Activated CD8-positive, alpha-beta memory T cell treated with anti-CD3 and anti-CD28 coated beads, Interleukin-2, amount 50 U/mL, for 24 hours (primary cell): ENCODE data around the gene CDC42BPG.

ENCODE experiments used
- DNase-seq: peaks from one replicate; pipeline ENCODE4 v3.0.0-alpha.2; 2020; ENCODE audit errors: extremely low read depth

CDC42BPG gene

DNA sequence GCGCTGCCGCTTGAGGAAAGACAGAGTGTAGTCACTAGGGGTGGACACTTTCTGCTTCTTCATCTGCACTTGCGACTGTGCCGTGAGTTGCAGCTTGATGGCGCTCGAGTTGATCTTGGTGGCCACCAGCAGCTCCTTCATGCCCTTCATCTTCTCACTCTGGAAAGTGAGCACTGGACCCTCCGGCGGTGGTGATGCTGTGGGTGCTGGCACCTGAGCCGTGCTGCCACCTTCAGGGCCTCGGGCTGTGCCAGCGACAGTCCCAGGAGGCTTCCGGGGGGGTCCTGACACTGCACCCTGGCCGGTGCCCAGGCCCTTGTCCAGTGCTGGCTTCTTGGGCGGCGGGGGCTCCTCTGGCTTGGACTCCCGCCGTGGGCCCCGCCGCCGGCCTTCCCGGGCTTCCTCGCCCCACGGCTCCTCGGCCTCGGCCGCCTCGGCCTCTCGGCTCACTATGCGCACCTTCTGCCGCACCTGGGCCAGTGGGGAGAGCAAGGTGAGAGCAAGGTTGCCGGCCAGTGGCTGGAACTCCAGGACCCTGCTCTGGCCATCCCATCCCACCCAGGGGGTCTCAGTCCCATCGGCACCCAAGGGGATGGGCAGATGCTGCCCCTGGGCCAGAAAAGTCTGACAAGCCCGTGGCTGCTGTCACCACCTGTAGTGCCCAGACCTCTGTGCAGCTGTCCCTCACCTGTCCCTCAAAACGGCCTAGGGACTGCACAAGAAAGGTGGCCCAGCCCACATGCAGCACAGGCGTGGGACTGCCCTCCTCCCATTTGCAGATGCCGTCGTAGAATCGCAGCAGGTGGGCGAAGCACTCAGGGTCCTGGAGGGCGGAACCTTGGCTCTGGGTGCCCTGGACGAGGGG lies 39.9 kb downstream of the CDC42BPG start:
- no peak for DNase-seq

DNA sequence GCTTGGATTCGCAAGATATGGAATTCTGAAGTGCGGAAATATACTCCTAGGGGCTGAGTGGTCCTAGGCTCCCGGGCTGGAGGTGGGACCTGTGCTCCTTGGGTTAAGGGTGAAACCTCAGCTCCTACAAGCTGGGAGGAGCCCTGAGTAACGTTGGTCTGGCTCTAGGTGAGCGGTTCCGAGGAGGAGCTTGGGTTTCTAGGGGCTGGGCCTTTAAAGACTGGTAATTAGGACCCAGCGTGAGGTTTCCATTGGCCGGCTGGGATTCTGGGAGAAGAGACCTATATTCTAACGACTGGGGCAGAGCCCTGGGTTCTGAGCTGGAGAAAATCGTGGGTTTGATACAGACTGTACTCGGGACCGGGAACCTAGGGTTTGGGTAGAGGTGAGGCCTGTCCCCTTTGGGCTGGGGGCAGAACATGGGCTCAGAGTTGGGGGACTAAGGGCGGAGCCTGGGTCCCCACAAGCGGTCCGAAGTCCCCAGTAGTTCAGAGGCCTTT lies 40.6 kb downstream of the CDC42BPG start:
- no peak for DNase-seq

DNA sequence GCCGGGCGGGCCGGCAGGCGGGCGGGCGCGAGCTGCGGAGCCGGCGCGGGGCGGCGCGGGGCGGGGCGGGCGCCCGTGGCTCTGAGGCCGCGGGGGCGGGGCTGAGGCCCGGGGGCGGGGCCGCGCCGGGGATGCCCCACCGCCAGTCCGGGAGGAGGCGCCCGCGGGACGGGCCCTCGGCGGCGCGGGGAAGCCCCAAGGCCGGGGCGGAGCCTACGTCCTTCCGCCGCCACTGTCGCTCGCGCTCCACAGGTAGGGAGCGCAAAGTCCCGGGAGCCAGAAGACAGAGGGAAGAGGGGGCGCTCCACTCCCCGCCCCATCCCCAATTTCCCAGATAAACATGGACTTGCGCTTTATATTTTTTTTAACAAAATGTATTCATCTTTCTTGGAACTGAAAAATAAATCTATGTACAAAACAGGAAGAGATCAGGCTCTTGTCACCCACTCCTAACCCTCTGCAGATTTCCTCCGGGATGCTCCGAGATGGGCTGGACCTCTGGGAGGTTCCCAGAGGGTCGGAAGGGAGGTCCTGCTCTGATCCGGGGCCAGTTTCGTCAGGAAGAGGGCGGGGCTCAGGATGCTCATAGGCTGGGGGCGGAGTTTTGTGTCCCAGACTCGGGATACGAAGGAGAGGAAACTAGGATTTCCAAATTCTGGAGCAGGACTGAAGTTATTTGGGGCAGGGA lies 41.2 kb downstream of the CDC42BPG start, which contains the start of gene MAP4K2:
TSS of gene MAP4K2 (minus strand) at position 57 of the 688 bp plus-strand sequence. CDS start 65 bp downstream, outside the sequence.
- DNase-seq, result peak; percentile 37

DNA sequence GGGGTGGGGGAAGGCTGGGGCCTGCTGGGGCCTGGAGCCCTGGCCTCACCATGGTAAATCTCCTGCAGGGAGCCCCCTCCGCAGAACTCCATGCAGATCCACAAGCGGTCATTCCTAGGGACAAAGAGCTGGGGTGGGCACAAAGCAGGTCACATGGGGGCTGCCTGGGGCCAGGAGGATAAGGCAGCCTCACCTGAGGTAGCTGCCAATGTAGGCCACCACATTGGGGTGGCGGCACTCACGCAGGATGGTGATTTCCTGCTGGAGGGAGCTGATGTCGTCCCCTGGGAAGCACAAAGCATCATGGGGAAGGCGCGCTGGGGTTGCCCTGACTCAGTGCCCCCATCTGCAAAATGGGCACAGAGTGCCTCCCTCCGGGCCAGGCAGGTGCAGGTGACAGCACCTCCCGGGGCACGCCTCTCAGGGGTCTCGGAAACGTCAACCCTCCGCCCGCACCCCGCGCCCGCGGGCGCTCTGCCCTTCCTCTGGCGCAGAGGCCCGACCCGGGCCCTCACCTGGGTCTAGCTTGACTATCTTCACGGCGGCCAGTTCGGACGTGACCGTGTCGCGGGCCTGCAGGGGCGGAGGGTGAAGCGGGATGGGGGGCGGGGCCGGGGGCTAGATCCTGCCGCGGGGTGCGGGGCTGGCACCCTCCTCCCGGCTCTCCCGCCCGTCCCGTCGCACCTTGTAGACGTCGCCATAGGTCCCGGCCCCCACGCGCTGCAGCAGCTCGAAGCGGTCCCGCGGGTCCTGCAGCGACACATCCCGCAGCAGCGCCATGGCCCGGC lies 41.9 kb downstream of the CDC42BPG start:
- DNase-seq, result no peak

DNA sequence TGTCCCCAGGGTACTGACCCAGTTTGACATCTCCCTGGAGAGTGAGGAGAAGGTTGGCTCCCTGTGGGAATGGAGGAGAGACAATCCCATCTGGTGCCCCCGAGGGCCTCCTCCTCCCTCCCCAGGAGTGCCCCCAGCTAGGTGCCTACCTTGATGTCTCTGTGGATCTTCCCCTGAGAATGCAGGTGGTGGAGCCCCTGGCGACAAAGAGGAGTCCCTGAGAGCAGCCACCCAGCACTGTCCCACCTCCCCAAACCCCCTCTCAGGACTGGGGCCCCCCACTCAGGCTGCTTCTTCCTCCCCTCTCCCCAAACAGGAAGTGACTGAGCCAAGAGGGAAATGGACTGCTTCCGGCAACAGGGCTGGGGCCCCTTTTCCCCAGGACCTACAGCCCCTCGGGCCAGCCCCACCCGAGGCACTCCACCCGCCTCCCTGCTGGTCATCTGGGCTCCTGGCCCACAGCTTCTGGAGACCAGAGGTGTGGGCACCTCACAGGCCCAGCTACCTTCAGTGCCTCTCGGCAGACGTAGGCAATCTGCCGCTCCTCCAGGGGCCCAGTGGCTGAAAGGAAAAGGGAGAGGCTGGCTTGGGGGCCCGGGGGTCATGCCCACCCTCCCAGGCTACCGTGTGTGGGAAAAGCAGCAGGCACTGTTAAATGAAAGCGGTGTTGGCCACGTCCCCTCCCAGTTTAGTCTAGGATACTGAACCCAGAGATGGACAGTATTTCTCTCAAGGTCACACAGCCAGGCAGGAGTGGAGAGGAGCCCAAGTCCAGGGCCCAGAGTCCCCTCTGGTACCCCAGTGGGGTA lies 42.7 kb downstream of the CDC42BPG start:
- DNase-seq, result no peak

DNA sequence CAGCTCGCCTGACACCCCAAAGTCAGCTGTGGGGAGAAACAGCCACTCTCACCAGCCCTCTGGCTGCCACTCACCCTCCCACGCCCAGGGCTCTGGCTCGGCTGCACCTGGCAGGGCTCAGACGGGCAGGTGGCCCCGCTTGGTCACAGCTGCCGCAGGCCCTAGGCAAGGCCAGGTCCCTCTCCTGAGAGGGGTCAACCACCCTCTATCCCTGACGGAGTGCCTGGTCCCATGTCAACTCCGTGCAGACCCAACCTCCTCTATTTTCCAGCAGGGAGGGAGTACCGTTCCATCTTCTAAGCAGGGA lies 43.3 kb downstream of the CDC42BPG start:
- no peak for DNase-seq

DNA sequence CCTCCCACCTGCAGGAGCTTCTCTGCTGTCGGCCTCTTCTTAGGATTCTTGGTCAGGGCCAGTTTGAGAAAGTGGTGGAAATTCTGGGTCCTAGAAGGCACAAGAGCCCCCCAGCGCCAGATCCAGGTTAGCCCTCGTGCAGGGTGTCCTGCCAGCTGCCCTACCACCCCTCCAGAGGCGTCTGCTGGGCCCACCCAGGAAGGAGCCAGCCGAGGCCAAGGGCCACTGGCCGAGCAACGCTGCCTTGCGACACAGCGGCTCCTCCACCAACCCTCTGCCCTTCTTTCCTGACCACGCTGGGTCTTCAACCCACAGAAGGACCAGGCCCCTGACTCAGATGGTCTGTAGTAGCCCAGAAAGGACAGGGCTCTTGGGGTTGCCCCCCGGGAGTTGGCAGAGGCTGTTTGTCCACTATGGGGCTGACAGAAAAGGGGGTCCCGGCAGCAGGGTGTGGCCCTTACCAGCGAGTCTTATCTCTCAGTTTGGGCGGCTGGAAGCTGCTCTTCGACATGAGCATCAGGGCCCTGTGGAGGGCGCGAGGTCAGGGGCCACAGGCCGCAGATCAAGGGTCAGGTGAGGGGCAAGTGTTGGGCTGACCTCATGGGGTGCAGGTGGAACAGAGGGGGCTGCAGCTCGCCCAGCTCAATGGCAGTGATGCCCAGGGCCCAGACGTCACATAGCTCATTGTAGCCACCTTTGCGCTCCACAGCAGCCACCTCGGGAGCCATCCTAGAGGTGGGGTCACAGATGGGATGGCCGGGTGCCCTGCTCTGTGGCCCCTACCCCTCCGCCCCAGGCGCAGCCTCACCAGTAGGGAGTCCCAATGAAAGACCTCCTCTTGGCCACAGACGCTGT lies 43.9 kb downstream of the CDC42BPG start:
- no peak for DNase-seq

DNA sequence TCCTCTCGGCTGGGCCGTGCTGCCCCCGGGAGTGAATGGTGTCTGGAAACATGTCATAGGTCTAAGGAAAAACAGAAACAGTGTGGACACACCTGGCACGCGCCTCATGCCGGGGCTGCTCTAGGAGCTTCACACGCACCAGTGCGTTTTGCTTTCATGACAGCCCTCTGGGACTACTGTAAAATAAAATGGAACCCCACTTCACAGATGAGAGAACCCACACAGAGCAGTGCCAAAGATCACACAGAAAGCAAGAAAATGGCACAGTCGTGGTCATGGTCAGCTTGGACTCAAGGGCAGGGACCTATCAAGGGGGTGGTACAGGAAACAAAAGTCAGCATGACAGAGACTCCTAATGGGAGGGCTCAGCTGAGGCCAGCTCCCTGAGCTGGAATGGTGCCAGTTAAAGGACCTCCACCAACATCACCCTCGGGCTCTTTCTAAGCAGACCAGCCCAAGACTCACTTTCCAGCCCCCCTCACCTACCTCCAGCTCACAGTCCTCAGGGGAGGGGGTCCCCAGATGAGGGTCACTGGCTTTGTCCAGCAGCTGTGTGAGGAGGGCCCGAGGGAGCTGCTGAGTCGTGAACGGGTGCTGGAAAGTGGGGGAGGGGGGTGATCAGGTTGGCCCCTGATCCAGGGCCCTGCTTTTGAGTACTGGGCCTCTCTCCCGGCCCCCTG lies 44.7 kb downstream of the CDC42BPG start:
- no peak for DNase-seq

DNA sequence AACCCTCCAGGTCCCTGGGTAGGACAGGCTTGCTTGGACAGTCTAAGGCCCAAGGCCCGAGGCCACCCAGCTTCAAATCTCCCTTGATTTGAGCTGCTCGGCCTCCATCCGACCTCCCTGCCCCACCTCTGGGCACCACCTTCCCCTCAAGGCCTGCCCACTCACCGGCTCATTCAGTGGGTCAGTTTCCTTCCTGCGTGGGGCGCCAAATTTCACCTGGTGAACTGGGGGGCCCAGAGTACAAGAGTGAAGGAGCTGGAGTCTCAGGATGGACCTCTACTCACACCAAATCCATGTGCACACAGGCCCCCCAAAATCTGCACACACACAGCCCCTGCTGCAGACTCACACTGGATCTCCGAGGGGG lies 45.2 kb downstream of the CDC42BPG start:
- no peak for DNase-seq

DNA sequence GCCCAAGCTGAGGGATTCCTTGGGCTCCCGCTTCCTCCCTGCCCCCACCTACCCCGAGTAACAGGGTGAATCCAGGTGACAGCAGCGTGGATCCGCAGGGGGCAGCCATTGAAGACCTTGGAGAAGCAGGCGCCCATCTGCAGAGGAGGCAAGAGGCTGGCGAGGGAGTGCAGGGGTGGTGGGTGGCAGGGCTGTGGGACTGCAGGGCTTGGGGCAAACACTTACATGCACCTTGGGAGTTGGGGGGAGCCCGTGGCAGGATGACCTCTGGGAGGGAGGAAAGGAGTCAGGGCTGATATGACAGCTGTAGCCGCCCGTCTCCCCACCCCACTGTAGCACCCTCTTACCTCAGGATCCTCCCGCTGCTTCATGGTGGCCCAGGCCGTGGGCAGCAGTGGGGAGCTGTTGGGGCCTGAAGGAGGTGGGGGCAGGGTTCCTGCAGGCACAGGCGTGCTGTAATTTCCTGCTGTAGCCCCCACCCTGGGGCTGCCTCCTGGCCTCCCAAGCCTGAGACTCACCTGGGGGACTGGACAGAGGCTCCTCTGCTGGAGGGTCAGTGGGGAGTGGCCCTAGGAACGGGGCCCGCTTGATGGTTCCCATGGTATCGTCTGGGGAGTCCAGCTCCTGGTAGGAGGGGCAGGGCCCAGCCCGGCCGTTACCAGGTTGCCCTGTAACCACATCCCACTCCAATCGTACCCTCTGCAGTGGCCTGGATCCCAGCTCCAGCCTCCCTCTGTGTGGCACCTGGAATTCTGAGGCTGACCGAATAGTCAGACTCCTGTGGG lies 47.5 kb downstream of the CDC42BPG start:
- no peak for DNase-seq

DNA sequence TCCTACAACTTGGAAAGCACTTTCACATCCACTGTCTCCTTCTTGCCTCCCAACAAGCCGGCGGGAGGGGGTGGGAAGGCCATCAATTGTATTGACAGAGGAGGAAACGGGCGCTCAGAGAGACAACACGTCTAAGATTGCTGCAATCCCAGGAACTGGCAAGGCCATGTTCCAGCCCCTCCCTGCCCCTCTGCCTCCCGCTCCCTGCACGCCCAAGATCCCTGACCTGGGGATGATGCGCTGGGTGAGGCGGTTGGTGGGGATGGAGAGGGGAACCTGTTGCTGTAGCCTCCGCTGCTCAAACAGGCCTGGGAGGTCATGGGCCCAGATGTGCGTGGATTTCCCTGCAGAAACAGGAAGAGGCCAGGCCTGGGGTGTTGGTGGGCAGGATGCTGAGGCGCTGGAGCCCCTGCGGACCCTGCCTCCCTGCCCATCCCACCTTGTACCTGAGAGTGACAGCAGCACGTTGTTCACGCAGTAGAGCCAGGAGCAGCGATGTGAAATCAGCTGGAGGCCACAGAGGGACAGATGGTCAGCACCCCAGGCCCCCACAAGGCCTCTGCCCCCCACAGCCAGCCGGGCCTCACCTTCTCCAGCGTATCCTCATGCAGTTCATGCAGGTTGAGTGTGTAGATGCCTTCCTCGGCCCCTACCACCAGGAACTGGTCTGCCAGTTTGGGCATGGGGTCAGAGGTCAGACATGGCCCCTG lies 48.3 kb downstream of the CDC42BPG start:
- DNase-seq, result no peak

DNA sequence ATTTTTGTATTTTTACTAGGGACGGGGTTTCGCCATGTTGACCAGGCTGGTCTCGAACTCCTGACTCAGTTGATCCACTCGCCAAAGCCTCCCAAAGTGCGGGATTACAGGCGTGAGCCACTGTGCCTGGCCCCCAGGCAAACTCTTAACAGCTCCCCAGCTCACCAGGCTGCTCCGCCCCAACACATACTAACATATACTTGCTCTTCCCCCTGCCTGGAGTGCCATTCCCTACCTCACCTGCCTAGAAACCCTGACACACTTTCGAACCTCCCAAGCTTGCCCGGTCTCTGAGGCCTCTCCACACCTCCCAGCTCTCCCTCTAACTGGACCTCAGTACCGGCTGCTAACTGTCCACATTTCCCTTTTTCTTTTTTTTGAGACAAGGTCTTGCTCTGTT lies 49.9 kb downstream of the CDC42BPG start:
- no peak for DNase-seq

DNA sequence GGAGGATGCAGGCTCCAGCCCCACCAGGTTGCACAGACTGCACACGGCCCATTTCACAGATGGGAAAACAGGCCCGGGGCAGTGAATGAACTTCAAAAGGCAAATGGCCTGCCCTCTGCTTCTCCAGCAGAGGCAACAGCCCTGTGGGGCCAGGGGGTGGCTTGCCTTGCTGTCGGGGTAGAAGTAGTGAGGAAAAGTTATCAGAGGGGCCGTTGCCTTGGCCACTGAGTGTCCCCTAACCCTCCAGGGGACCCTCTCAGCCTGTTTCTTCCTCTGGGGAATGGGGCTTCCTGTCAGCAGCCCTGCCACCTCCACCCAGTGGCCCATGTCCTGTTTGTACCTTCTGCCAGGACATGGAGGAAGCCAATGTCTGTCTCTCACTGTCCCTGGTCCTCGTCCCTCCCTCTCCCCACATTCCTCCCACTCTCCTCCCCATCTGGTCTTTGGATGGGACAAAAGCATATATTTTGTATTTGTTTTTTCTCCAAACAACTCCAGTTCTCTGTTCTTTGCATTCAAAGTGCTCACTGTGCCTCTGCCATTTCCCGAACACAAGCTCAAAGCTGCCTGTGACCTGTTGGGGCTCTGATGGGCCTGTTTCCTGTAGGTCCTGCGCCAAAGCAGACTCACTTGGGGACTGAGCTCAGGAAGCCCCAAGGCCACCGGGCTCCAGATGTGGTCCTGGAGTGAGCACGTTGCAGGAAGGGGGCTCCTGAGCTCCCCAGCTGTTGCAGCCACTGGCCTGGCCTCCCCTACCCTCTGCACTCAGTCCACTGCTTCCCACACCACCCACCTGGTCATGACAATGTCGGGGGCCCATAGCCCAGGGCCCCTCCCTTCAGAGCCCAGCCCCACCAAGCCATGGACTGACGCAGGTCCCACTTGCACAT lies 50.9 kb downstream of the CDC42BPG start:
- no peak for DNase-seq

DNA sequence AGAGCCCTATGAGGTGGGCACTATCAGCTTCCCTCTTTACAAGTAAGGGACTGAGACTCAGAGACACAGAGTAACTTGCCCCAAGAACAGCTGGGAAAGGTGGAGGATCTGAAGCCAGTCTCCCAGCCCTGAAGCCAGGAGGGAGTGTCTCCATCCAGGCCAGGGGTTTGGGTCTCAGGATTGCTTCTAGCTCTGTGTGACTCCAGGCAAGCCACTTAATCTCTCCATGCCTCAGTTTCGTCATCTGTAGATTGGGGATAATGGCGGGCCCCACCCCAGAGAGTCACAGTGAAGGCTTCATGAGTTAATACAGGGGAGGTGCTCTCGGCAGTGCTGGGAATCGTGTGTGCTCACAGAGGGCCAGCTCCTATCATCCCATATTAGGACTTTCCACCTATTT lies 52.0 kb downstream of the CDC42BPG start:
- no peak for DNase-seq

DNA sequence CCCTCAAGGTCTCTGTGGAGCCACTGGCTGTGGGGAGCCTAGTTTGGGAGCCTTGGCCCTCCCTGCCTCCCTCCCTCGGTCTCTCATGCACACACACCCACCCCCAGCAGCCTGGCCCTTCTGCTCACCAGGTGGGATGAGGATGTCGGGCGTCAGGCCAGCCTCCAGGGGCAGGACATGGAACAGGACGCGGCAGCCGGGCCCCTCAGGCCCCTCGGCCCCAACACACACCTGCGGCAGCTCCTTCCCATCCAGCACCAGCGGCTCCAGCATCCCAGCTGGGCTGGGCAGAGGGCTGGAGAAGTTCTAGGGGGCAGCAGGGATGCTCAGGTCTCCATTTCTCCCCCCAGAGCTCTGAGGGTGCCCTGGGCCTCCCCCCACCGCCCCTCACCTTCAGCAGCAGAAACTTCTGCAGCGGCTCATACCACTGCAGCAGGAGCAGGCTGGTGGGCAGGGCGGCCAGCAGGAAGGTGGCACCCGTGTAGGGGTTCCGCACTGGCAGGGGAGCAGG lies 52.6 kb downstream of the CDC42BPG start:
- no peak for DNase-seq

DNA sequence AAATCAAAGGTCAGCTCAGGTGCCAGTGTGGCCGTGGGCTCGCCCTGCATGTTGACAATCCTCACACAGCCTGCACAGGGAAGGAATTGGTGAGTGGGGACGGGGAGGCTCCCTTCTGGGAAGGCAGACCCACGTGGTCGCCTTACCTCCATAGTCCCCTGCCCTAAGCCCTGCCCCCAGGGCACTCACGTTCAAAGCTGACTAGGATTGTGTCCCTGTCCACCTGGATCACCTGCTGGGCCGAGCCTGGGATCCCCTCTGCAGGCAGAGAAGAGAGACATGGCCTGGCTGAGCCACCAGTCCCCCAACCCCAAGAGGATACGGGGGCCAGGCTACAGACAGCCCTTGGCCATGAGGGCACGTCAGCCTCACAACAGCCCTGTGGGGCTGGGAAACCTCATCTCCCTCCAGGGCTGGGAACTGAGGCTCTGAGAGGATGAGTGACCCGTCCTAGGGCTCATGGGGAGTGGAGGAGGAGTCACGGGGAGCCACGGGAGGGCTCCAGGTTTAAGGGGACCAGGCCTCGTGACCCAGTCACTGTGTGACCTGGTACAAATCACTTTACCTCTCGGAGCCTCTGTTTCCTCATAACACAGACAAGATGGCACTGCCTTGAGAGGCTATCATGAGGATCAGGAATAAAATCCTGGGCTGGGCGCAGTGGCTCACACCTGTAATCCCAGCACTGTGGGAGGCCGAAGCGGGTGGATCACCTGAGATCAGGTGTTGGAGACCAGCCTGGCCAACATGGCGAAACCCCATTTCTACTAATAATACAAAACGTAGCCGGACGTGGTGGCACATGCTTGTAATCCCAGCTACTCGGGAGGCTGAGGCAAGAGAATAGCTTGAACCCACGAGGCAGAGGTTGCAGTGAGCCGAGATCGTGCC lies 54.0 kb downstream of the CDC42BPG start:
- no peak for DNase-seq
